Right lobe of liver (tissue), 6 donors: ENCODE data around the gene SLC18A3. TPM values are rescaled to one million over a fixed set of nuclear protein-coding genes. Genes with fewer than 3 reads are reported as not detected.

Experiments used
- ATAC-seq, 4 donors: fragments of 200-7000 bp; cut with Tn5 transposase; one replicate each; pipeline ENCODE4 v1.9.1; 2020; ENCODE audit warnings: mild to moderate bottlenecking in 4 of 4, moderate library complexity in 4 of 4
- DNase-seq, 3 donors: peaks; one replicate each; pipeline ENCODE4 v3.0.0-alpha.2; 2020
- H3K27ac ChIP-seq, 3 donors: fragments of 200-600 bp; one replicate each; pipeline ENCODE4 v1.8.0; 2022
- H3K27me3 ChIP-seq, 2 donors: fragments of 200-600 bp; one replicate each; pipeline ENCODE4 v1.8.0; 2022
- H3K36me3 ChIP-seq, 4 donors: fragments of 200-600 bp; sonication (generic) in 1 of 4; one replicate each; pipeline versions ENCODE4 v1.5.1 to v1.8.0; 2017 to 2022; ENCODE audit warnings: control low read depth in 1 of 4
- H3K4me1 ChIP-seq, 4 donors: fragments of 200-600 bp; sonication (generic) in 1 of 4; one replicate each; pipeline versions ENCODE4 v1.5.1 to v1.8.0; 2017 to 2022; ENCODE audit warnings: control low read depth in 1 of 4
- H3K4me3 ChIP-seq, 3 donors: fragments of 200-600 bp; one replicate each; pipeline ENCODE4 v1.8.0; 2022
- H3K9me3 ChIP-seq, 4 donors: fragments of 200-600 bp; sonication (generic) in 1 of 4; one replicate each; pipeline versions ENCODE4 v1.5.1 to v1.8.0; 2017 to 2022; ENCODE audit warnings: control low read depth in 1 of 4
- CTCF ChIP-seq, 4 donors: fragments of 200-600 bp in 3 of 4; fragments of 450-650 bp in 1 of 4; IDR thresholded peaks; one replicate each; pipeline versions ENCODE4 v1.5.1 to v1.8.0; 2016 to 2022; ENCODE audit warnings: antibody characterized with exemption in 4 of 4, mild to moderate bottlenecking in 2 of 4
- POLR2A ChIP-seq: fragments of 450-650 bp; IDR thresholded peaks from one replicate; pipeline ENCODE4 v1.6.1; 2017; ENCODE audit warnings: antibody characterized with exemption, mild to moderate bottlenecking
- WGBS: methylation state at CpG from one replicate; pipeline ENCODE4 v1.1.6; 2018; ENCODE audit warnings: low coverage, low lambda C conversion rate; ENCODE audit not compliant: insufficient coverage; ENCODE audit errors: missing lambda C conversion rate; 5-methylcytosine and 5-hydroxymethylcytosine counted together
- intact Hi-C, 2 donors: fragments of 100-400 bp; cut with DNase I; formaldehyde crosslinking; loops; one replicate each; pipeline versions ENCODE4 v1.11.2 to v1.14.1; 2022
- total RNA-seq, 6 experiments: library from RNA; depleted of rRNA in 2 of 6; stranded (reverse); fragments of >200 nt in 2 of 6; fragmentation: NEBNext Ultra II Directional in 3 of 6; extraction: Animal tissue kit (Norgen Biotek cat#: 25700) in 3 of 6; gene quantifications; one replicate each; pipeline versions ENCODE4 v1.1.0 to v1.2.4, GENCODE V29; 2016 to 2023
- donor health status: DM: no; HTN: yes; CAD: no.
- donor health status: DM: no; HTN: no; CAD: no.
- donor health status: DM: no; HTN: no; CAD: no.
- donor health status: DM: no; HTN: yes; CAD: no.
- donor health status: DM: no; HTN: yes; CAD: no.

SLC18A3 gene
- total RNA-seq, 6 experiments from 2014 or later = not detected

- DNase-seq = no peak
- TF ChIP-seq CTCF (IDR thresholded peaks at IDR 0.05) (no peak), POLR2A (no peak)
- WGBS = 56% methylated on average over 4 of the region's 4 CpGs
These were observed 37.4 kb downstream of the SLC18A3 start for GRCh38 chr10:49647554-49647953.

GRCh38 chr10:49647985-49648795 lies 38.1 kb downstream of the SLC18A3 start:
- Histone ChIP-seq H3K36me3 (no peaks in the 10 kb centered on the region), H3K9me3 (no peaks in the 10 kb centered on the region), H3K27ac (no peak overlapping the region), H3K4me1 (no peaks in the 10 kb centered on the region), H3K27me3 (no peaks in the 10 kb centered on the region), H3K4me3 (no peak overlapping the region)
- intact Hi-C loops = no loop called here
- TF ChIP-seq CTCF (IDR thresholded peaks at IDR 0.05) (no peak), POLR2A (no peak)
- 65% methylated on average over 12 of the region's 18 CpGs for WGBS
- ATAC-seq (no peak), DNase-seq (peak in 1 of 3 donors; percentile 19)

More at GRCh38 chr10:49647554-49647953, 37.4 kb downstream of the SLC18A3 start:
- H3K4me1 ChIP-seq = no peaks in the 10 kb centered on the region
- H3K27ac ChIP-seq = no peak overlapping the region
- intact Hi-C loops = no loop called here
- no peaks in the 10 kb centered on the region for H3K36me3 ChIP-seq
- no peaks in the 10 kb centered on the region for H3K9me3 ChIP-seq
- no peak for ATAC-seq
- H3K27me3 ChIP-seq = no peaks in the 10 kb centered on the region
- H3K4me3 ChIP-seq = no peak overlapping the region

DNA sequence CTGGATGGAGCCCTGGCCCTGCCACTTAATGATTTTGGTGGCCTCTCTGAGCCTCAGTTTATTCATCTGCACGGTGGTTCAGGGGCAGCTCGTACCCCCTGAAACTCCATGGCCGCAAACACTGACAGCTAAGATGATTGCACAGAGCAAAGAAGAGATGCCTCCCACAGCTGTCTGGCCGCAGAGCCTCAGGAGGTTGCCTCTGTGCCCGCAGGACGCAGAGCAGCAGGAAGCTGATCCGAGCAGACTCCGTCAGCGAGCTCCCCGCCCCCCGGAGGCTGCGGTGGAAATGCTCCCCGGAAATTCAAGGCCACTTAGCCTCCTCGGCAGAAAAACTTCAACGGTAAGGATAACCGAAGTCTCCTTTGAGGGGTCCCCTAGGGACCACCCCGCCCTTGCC lies 39.2 kb downstream of the SLC18A3 start:
- no peak overlapping the region for H3K4me3 ChIP-seq
- H3K36me3 ChIP-seq = no peaks in the 10 kb centered on the region
- TF ChIP-seq CTCF (IDR thresholded peaks at IDR 0.05) = no peak
- TF ChIP-seq POLR2A = no peak
- no peak overlapping the region for H3K27ac ChIP-seq
- H3K4me1 ChIP-seq = no peaks in the 10 kb centered on the region
- intact Hi-C loops = no loop called here
- H3K9me3 ChIP-seq = no peaks in the 10 kb centered on the region
- WGBS = 40% methylated on average over 1 of the region's 17 CpGs
- H3K27me3 ChIP-seq = no peaks in the 10 kb centered on the region
- ATAC-seq (no peak), DNase-seq (peak in 1 of 3 donors; percentile 33)

DNA sequence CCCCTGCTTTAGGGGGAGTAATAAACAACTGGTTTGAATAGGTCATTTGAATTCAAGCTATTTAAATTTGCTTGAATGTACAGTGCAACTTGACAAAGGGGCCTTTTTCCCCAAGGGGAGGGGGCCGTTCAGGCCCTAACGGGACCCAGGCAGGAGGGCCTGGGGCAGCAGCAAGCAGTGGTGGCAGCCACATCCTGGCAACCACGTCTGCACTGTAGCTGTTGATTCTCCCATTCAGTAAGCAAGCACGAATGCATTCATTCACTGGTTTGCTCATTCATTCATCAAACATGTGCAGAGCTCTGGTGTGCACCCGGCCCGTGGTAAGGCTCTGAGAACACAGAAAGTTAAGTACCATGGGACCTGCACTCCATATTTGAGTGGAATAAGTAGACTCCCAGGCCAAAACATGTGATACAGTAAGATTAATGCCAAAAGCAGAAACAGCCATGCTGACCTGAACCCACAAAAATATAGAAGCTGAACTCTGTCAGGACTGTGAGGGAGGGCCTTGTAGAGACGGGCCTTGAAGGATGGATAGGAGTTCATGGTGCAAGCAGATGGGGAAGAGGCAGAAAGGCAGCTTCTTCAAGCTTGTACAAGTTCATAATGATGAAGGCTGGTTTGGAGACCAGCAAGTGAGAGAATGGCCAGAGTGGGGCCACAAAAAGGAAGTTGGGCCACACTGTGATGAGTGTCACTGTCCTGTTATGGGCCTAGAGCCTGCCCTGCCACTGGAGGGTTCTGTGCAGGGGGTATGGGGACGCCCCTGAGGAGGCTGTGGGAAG lies 40.0 kb downstream of the SLC18A3 start:
- Histone ChIP-seq H3K9me3 (no peaks in the 10 kb centered on the region), H3K27ac (no peak overlapping the region), H3K4me1 (no peaks in the 10 kb centered on the region), H3K27me3 (no peaks in the 10 kb centered on the region), H3K4me3 (no peak overlapping the region), H3K36me3 (no peaks in the 10 kb centered on the region)
- 37% methylated on average over 7 of the region's 8 CpGs for WGBS
- TF ChIP-seq POLR2A (no peak), CTCF (IDR thresholded peaks at IDR 0.05) (no peak)
- ATAC-seq = no peak
- intact Hi-C loops = no loop called here
- DNase-seq = peak in 1 of 3 donors; percentile 7
